Lung (tissue), 16 donors: ENCODE measurements around the gene ELAPOR2. TPM values are rescaled to one million over a fixed set of nuclear protein-coding genes. Genes with fewer than 3 reads are reported as not detected.
A peak's percentile ranks its signal among the peaks of the same experiment; 100 is the strongest.

Experiments used
- ATAC-seq: fragments of 200-7000 bp; cut with Tn5 transposase; one replicate; pipeline ENCODE4 v1.9.1; 2020; ENCODE audit warnings: moderate number of reproducible peaks; ENCODE audit not compliant: insufficient read depth, low FRiP score
- DNase-seq, 3 donors: peaks; one replicate each; pipeline ENCODE4 v3.0.0-alpha.2; 2013 to 2017
- H3K27ac ChIP-seq, 2 donors: one replicate each; pipeline ENCODE4 v1.5.1; 2013; ENCODE audit warnings: mild to moderate bottlenecking in 2 of 2, moderate library complexity in 2 of 2, control low read depth in 1 of 2, inconsistent platforms in 1 of 2, low read depth in 1 of 2, low read length in 1 of 2
- H3K27me3 ChIP-seq, 3 donors: one replicate each; pipeline ENCODE4 v1.5.1; 2013; ENCODE audit warnings: low read length in 2 of 3; ENCODE audit not compliant: control insufficient read depth in 3 of 3, insufficient read depth in 3 of 3
- H3K36me3 ChIP-seq, 4 donors: one replicate each; pipeline ENCODE4 v1.5.1; 2013; ENCODE audit warnings: low read length in 4 of 4, mild to moderate bottlenecking in 1 of 4, moderate library complexity in 1 of 4; ENCODE audit not compliant: control insufficient read depth in 4 of 4, insufficient read depth in 4 of 4
- H3K4me1 ChIP-seq, 5 donors: one replicate each; pipeline ENCODE4 v1.5.1; 2013; ENCODE audit warnings: low read length in 5 of 5, mild to moderate bottlenecking in 2 of 5, moderate library complexity in 1 of 5; ENCODE audit not compliant: control insufficient read depth in 5 of 5, insufficient read depth in 5 of 5
- H3K4me3 ChIP-seq: one replicate; pipeline ENCODE4 v1.5.1; 2013; ENCODE audit warnings: mild to moderate bottlenecking, control low read depth, moderate library complexity
- H3K9ac ChIP-seq, 2 donors: one replicate each; pipeline ENCODE4 v1.5.1; 2013; ENCODE audit warnings: low read length in 2 of 2, control low read depth in 1 of 2; ENCODE audit not compliant: insufficient read depth in 1 of 2
- H3K9me3 ChIP-seq, 4 donors: one replicate each; pipeline ENCODE4 v1.5.1; 2013; ENCODE audit warnings: low read length in 3 of 4, mild to moderate bottlenecking in 1 of 4, moderate library complexity in 1 of 4; ENCODE audit not compliant: control insufficient read depth in 4 of 4, insufficient read depth in 3 of 4
- WGBS, 2 donors: extraction: QIAGEN DNeasy Blood & Tissue Kit; methylation state at CpG; one replicate each; pipeline ENCODE4 v1.1.7; 2013; 5-methylcytosine and 5-hydroxymethylcytosine counted together
- long read RNA-seq, 5 donors: transcript quantifications; one replicate each; lab custom pipeline, GENCODE V29; 2026
- polyA plus RNA-seq, 2 donors: library from polyadenylated mRNA; stranded (reverse); fragments of 200-250 nt; gene quantifications; one replicate each; pipeline ENCODE4 v1.2.1, GENCODE V29; 2013
- total RNA-seq, 2 donors: library from RNA; depleted of rRNA in 1 of 2; stranded (reverse); fragments of >200 nt in 1 of 2; gene quantifications; one replicate each; pipeline ENCODE4 v1.2.1, GENCODE V29; 2014 to 2021
- TF ChIP-seq, protein P1 (sequence below): IDR thresholded peaks from 2 replicates; pipeline ENCODE4 v1.5.1; 2012; ENCODE audit warnings: mild to moderate bottlenecking; ENCODE audit errors: control extremely low read depth, extremely low read depth
- donor health status: control.
- donor health status: control.
- donor health status: Bipolar disorder and iron deficiency.
- donor health status: healthy.
- donor health status: DM: yes; HTN: yes; CAD: no.

ELAPOR2 gene
- total RNA-seq (10 to 100 TPM; 60.0 to 64.1 TPM), polyA plus RNA-seq (10 to 100 TPM; 16.1 to 16.3 TPM)
- long read RNA-seq, donor 1 = 0 reads
- long read RNA-seq, donor 2 = 0 reads
- long read RNA-seq, donor 3 = 0 reads
- long read RNA-seq, donor 4 = 0 reads
- long read RNA-seq, donor 5 = 0 reads

DNA sequence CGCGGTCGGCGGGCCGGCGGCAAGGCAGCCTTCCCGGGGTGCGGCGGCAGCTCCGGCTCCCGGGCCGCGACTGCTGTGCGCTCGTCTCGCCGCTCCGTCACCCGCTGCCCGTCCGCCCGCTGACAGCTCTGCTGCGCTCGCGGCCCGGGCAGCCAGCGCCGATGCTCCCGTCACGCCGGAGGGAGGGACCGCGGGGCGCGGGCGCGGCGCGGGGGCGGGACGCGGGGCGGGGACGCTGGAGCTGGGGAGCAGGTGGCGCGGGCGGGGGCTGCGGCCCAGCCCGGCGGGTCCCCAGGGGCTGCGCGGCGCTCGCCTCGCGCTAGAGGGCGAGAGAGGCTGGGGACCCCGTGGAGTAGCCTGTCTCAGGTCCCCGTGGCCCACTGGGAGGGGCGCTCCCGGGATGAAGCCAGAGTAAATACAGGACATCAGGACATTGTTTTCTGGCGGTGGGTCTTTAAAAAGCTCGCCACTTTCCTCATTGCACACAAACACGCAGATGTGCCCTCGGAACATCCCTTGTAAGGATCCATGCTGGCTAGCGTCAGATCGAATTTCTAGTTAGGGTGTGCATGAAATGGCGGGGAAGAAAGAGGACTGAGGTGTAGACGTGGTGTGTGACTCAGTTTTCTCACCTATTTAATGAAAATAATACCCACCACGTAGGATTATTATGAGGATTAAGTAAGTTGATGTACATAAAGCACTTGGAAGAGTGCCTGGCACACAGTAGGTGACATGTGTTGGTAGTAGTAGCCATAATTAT lies at the start of gene ELAPOR2:
TSS of gene ELAPOR2 (minus strand) at position 130 of the 763 bp plus-strand sequence. CDS start 141 bp downstream, outside the sequence.
- peak within 1 kb of the TSS; percentile 65 for H3K4me3 ChIP-seq
- no peaks in the 10 kb centered on the region for H3K9me3 ChIP-seq
- WGBS, 2 donors = 1 to 2% methylated on average over 38 to 70 of the region's 70 CpGs
- H3K9ac ChIP-seq = peak within 1 kb of the TSS in 1 of 2 donors; percentile 55
- ATAC-seq (peak; percentile 95), DNase-seq (peak; percentile 75 to 85 (median 84))
- H3K4me1 ChIP-seq = peaks cover 0 to 8% (median 0%) of the 10 kb centered on the region in 5 donors
- TF ChIP-seq, protein P1, sequence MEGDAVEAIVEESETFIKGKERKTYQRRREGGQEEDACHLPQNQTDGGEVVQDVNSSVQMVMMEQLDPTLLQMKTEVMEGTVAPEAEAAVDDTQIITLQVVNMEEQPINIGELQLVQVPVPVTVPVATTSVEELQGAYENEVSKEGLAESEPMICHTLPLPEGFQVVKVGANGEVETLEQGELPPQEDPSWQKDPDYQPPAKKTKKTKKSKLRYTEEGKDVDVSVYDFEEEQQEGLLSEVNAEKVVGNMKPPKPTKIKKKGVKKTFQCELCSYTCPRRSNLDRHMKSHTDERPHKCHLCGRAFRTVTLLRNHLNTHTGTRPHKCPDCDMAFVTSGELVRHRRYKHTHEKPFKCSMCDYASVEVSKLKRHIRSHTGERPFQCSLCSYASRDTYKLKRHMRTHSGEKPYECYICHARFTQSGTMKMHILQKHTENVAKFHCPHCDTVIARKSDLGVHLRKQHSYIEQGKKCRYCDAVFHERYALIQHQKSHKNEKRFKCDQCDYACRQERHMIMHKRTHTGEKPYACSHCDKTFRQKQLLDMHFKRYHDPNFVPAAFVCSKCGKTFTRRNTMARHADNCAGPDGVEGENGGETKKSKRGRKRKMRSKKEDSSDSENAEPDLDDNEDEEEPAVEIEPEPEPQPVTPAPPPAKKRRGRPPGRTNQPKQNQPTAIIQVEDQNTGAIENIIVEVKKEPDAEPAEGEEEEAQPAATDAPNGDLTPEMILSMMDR = peak; percentile 24
- H3K27me3 ChIP-seq = peaks cover 0 to 5% (median 0%) of the 10 kb centered on the region in 3 donors
- H3K36me3 ChIP-seq = no peaks in the 10 kb centered on the region
- H3K27ac ChIP-seq = peak within 1 kb of the TSS in 1 of 2 donors; percentile 79

DNA sequence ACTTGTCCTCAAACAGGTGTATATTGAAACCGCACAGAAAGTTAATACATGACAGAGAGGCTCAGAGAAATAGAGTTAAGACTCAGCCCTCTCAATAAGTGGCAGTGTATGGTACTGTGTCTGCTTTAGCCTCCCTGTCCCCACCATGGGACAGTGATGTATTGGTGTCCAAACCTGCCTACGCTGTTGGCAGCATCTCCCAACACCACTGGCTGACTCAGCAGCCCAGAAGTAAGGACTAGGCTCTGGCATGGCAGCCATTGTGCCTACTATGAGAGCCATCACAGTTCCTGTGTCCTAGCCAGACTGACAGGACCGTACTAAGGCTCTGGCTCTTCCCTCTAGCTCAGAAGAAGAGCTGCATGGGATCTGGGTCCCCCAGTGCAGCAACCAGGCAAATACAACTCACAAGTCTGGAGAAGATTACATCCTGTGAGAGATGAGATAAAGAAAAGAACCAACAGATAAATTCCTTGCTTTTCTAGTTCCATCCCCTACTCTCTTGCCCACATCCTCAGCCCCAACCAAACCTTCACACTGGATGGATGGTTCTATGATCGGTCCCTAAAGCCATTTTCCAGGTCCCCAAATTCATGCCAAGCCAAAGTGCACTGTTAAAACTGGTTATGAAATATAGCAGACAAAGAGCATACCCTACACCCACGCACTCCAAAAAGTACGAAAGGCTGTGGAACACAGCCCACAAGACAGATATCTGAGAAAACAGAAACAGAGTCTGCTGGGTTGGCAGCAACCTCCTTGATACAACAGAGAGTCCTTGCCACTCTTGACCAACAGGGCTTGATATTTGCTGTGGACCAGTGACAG lies 48.7 kb upstream of the ELAPOR2 start:
- DNase-seq (no peak), ATAC-seq (no peak)
- Histone ChIP-seq H3K36me3 (no peaks in the 10 kb centered on the region), H3K27ac (no peak overlapping the region), H3K4me1 (no peaks in the 10 kb centered on the region), H3K27me3 (no peaks in the 10 kb centered on the region), H3K9me3 (peaks cover 0 to 2% (median under 1%) of the 10 kb centered on the region in 4 donors), H3K4me3 (no peak overlapping the region), H3K9ac (no peak overlapping the region)
- TF ChIP-seq, protein P1 = no peak
- WGBS, 2 donors = 85 to 91% methylated on average over 6 of the region's 6 CpGs

DNA sequence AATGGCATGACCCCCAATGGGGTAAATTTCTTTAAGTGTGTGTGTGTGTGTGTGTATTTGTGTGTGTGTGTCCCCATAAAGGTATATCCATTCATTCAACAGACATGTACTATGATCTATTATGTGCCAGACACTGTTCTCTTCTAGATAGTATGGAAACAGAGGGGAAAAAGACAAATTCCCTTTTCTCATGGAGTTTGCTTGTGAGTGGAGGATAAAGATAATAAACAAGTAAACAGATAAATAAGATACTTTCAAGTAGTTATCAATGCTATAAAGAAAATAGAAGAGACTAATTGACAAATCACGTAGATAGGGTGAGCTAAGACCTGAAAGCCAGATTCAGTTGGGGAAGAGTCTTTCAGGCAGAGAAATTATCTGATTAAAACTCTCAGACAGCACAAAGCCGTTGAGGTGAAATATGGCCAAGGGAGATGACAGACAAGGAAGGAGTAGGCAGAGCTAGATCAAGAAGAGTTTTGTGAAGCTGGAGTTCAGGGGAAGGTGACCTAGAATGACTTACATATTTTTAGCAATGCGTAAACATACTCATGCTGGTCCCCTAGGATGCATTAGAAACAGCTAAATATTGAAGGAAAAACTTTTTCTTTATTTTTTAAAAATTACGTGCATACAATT lies 47.6 kb upstream of the ELAPOR2 start:
- no peaks in the 10 kb centered on the region for H3K27me3 ChIP-seq
- WGBS, 2 donors = 75 to 81% methylated on average over 4 of the region's 4 CpGs
- H3K9me3 ChIP-seq = no peaks in the 10 kb centered on the region
- H3K4me3 ChIP-seq = no peak overlapping the region
- H3K36me3 ChIP-seq = no peaks in the 10 kb centered on the region
- TF ChIP-seq, protein P1 = no peak
- no peaks in the 10 kb centered on the region for H3K4me1 ChIP-seq
- no peak for ATAC-seq
- no peak overlapping the region for H3K9ac ChIP-seq
- DNase-seq = no peak
- no peak overlapping the region for H3K27ac ChIP-seq
